ENCODE measurements around the gene HMGN3.

Gene HMGN3

GRCh38 chr6:79233611-79234149, 802 bp downstream of the HMGN3 start:
- DNase-seq (ENCODE audit: low read depth in 1 of 2, low spot score in 1 of 2), result peak; percentile 26 to 42

- no peak for DNase-seq (ENCODE audit: low read depth in 1 of 2, low spot score in 1 of 2)
Measured at GRCh38 chr6:79232696-79233462, 1.6 kb downstream of the HMGN3 start.

- DNase-seq (ENCODE audit: low read depth in 1 of 2, low spot score in 1 of 2), result no peak
Measured at GRCh38 chr6:79231666-79232065, 2.8 kb downstream of the HMGN3 start.

GRCh38 chr6:79231101-79231500, 3.4 kb downstream of the HMGN3 start:
- no peak for DNase-seq (ENCODE audit: low read depth in 1 of 2, low spot score in 1 of 2)

- no peak for DNase-seq (ENCODE audit: low read depth in 1 of 2, low spot score in 1 of 2)
Measured at GRCh38 chr6:79230149-79230548, 4.3 kb downstream of the HMGN3 start.

- no peak for DNase-seq (ENCODE audit: low read depth in 1 of 2, low spot score in 1 of 2)
Measured at GRCh38 chr6:79227445-79227844, 7.0 kb downstream of the HMGN3 start.

- no peak for DNase-seq (ENCODE audit: low read depth in 1 of 2, low spot score in 1 of 2)
Measured at GRCh38 chr6:79226660-79227059, 7.8 kb downstream of the HMGN3 start.

- no peak for DNase-seq (ENCODE audit: low read depth in 1 of 2, low spot score in 1 of 2)
Measured at GRCh38 chr6:79225717-79226599, 8.5 kb downstream of the HMGN3 start.

GRCh38 chr6:79223611-79224404, 10.7 kb downstream of the HMGN3 start:
- DNase-seq (ENCODE audit: low read depth in 1 of 2, low spot score in 1 of 2), result no peak

- DNase-seq (ENCODE audit: low read depth in 1 of 2, low spot score in 1 of 2), result no peak
Measured at GRCh38 chr6:79215213-79215824, 19.2 kb downstream of the HMGN3 start.

GRCh38 chr6:79212859-79213258, 21.6 kb downstream of the HMGN3 start:
- no peak for DNase-seq (ENCODE audit: low read depth in 1 of 2, low spot score in 1 of 2)

- DNase-seq (ENCODE audit: low read depth in 1 of 2, low spot score in 1 of 2), result no peak
Measured at GRCh38 chr6:79208816-79209215, 25.7 kb downstream of the HMGN3 start.

- DNase-seq (ENCODE audit: low read depth in 1 of 2, low spot score in 1 of 2), result no peak
Measured at GRCh38 chr6:79203753-79204253, 30.7 kb downstream of the HMGN3 start.

GRCh38 chr6:79202556-79202955, 31.9 kb downstream of the HMGN3 start:
- no peak for DNase-seq (ENCODE audit: low read depth in 1 of 2, low spot score in 1 of 2)

- DNase-seq (ENCODE audit: low read depth in 1 of 2, low spot score in 1 of 2), result no peak
Measured at GRCh38 chr6:79201983-79202382, 32.5 kb downstream of the HMGN3 start.

GRCh38 chr6:79201143-79201542, 33.3 kb downstream of the HMGN3 start:
- DNase-seq (ENCODE audit: low read depth in 1 of 2, low spot score in 1 of 2), result no peak

GRCh38 chr6:79196912-79197311, 37.6 kb downstream of the HMGN3 start:
- DNase-seq (ENCODE audit: low read depth in 1 of 2, low spot score in 1 of 2), result no peak

- no peak for DNase-seq (ENCODE audit: low read depth in 1 of 2, low spot score in 1 of 2)
Measured at GRCh38 chr6:79193971-79194370, 40.5 kb downstream of the HMGN3 start.

- DNase-seq (ENCODE audit: low read depth in 1 of 2, low spot score in 1 of 2), result no peak
Measured at GRCh38 chr6:79189760-79190350, 44.6 kb downstream of the HMGN3 start.

GRCh38 chr6:79188885-79189480, 45.5 kb downstream of the HMGN3 start:
- DNase-seq (ENCODE audit: low read depth in 1 of 2, low spot score in 1 of 2), result no peak

All from activated T-helper 1 cell treated with anti-CD3 and anti-CD28 coated beads, Interleukin-2, amount 50 U/mL, for 16 hours (primary cell).